HG02678 (cell line): ENCODE measurements around the gene ATL3.
"Not testable (repeated sequence)": the region's sequence is repeated elsewhere in the genome, so short reads cannot be mapped to it uniquely, and the experiment has no call there.

Source experiments
- ATAC-seq: cut with Tn5 transposase; IDR thresholded peaks from one replicate; pipeline ENCODE4 v1.9.1; 2021; ENCODE audit warnings: mild to moderate bottlenecking, moderate library complexity; ENCODE audit not compliant: unreplicated experiment

Gene ATL3

GRCh38 chr11:63623513-63624140 is 47.5 kb downstream of the ATL3 start:
- no peak for ATAC-seq

DNA sequence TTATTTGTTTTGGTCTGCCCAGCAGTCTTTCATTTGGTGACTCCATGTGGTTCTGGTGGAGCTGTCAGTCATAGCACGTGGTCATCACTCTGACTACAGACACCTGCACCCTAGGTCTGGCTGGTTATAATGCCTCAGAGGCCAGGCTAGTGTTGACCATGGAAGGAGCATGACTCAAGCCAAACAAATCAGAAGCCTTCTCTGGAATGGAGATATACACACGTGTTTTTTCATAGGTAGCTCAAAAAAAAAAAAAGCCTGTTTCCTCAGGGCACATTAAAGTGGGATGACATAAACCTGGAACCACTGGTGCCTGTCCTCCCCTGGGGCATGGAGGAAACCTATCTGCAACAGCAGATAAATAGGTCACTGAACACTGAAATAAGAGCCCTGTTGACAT is 48.9 kb downstream of the ATL3 start:
- ATAC-seq = no peak

GRCh38 chr11:63621071-63621470 is 50.1 kb downstream of the ATL3 start:
- ATAC-seq = no peak

DNA sequence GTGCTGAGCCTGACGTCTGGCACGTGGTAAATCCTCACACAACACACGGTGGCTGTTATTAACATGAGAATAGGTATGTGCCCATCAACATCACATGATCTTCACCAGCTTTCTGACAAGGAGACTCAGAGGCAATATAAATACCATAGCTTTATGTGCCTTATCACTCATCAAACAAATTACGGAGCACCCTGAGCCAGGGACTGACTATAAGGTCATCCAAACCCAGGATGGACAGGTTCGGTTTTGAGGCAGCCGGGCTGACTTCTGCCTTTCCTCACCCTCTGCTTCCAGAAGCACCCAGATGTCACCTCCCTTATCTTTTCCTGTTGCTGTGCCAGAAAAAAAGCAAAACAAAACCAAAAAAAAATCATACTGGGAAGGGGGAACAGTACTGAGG is 51.2 kb downstream of the ATL3 start:
- no peak for ATAC-seq

- not testable (repeated sequence) for ATAC-seq
Measured at GRCh38 chr11:63617686-63618085, 53.5 kb downstream of the ATL3 start.

GRCh38 chr11:63616953-63617352 is 54.2 kb downstream of the ATL3 start:
- no peak for ATAC-seq

DNA sequence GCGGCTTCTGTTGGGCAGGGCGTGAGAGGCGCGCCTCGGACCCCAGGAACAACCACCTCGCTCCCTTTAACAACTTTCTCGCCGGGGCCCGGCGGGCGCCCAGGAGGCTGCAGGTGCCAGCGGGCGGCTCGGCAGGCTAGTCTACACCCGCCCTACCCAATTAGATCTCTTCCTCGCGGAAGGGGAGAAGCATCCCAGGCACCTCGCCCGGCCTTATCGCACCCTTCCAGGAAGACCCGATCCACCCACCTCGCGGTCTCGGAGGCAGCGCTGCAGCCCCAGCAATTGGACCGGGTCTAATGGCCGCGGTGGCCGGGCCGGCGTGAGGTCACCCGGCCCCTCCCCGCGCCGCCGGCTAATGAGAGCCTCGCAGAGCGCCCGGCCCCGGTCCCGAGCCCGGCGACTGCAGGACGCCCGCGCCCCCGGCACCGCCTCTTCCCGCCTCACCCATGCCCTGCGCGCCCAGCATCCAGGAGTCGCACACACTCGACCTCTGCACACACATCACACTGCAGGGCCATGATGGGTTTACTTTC is 57.0 kb downstream of the ATL3 start, which contains the start of gene PLAAT3:
TSS of gene PLAAT3 (minus strand) at position 298 of the 536 bp plus-strand sequence. CDS start 419 bp downstream, outside the sequence.
- no peak for ATAC-seq

- no peak for ATAC-seq
Measured at GRCh38 chr11:63613517-63614135, 57.5 kb downstream of the ATL3 start.

- ATAC-seq = no peak
Measured at GRCh38 chr11:63612181-63612580, 59.0 kb downstream of the ATL3 start.

DNA sequence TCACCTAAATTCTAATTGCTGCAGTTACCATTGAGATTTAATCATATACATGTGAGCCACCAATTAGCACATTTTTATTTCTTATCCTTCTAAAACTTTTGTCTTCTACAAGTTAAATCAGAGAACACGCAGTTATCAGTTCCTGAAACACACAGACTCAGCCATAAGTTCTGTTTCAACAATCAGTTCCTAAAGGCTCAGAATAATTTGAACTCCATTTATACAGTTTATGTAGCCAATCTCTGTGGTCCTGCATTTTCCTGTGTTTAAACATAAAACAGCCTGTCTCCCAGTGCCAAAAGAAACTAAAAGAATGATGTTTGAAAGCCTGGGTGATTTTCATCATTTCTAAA is 59.8 kb downstream of the ATL3 start:
- ATAC-seq = no peak

DNA sequence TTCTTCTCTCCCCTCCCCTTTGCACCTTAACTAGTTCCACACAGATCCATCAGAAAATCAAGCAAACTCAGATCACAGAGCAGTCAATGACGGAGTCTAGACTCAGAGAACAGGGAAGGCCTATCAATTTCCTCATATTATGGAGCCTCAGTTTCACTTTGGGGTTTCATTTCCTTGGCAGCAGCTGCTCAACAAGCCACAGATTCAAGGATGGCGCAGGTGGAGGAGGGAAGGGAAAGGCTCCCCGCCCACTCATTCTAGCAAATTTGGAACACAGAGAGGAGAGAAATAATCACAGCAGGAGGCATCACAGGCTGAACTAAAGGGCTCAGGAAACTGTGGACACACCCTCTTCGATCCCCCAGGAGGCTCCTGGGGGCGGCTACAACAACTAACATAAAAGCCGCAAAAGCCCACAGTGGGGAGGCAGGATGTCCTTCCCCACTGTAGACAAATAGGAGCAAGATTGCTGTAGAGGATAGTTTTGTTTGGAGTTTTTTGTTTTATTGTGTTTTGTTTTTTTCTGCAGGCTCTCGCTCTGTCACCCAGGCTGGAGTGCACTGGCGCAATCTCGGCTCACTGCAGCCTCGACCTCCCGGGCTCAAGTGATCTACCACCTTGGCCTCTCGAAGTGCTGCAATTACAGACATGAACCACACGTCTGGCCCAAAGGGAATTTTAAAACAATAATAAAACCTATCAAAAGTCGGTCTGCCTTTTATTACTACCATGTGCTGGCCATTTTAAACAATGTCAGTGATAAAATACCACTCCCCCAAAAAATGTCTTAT is 60.4 kb downstream of the ATL3 start:
- ATAC-seq = no peak

GRCh38 chr11:63609971-63610580 is 61.1 kb downstream of the ATL3 start:
- ATAC-seq = no peak

DNA sequence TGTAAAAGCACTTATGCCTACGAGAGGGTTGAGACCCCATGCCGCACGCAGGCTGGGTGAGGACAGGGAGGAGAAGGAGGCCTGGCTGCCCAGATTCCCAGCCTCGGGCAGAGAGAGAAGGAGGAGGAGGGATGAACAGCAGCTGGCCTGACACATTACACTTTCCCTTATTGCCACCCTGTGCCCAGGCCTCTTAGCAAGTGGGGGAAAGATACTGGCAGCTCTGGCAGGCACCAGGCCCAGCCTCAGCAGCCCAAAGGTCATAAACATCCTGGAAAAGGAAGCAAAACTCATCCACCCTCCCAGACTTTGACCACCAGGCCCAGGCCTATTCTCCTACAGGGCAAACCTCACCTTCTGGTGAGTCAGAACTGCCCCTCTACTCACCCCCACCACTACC is 61.6 kb downstream of the ATL3 start:
- no peak for ATAC-seq

- ATAC-seq = no peak
Measured at GRCh38 chr11:63608353-63609345, 62.5 kb downstream of the ATL3 start.

DNA sequence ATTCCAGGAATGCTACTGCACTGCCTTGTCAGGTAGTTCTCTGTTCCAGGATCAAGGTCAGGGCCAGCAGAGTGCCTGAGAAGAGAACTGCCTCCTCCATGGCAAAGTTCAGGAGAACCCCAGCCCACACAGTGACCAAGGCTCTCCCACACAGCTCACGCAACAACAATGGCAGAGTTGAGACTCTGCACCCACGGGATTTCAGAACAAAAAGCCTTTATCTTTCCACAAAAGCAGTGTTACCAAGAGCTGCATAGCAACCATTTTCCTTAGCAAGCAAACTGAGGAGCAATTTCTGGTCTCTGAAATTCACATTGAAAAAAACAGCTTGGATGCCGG is 68.0 kb downstream of the ATL3 start:
- no peak for ATAC-seq

DNA sequence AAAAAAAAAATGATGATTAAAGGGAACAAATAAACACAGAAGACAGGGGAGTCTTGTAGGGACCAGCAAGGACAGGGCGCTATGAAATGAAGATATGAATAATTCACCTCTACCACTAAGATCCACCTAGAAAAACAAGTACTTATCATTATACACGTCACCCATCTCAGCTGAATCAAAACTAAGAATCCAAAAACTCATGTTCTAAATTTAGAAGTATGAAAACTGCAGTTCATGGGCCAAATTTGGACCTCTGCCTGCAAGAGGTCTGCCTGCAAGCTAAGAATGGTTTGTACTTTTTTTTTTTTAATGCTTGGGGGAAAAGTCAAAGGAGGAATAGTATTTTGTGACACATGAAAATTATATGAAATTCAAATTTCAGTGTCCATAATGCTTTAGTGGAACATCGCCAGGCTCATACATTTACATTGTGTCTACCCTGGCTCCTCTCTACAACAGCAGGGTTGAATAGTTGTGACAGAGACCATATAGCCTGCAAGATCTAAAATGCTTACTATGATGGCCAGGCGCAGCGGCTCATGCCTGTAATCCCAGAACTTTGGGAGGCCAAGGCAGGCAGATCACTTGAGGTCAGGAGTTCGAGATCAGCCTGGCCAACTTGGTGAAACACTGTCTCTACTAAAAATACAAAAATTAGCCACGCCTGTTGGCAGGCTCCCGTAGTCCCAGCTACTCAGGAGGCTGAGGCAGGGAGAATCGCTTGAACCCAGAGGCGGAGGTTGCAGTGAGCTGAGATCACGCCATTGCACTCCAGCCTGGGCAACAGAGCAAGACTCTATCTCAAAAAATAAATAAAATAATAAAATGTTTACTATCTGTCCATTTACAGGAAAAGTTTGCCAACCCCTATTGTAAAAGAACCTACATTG is 68.6 kb downstream of the ATL3 start:
- not testable (repeated sequence) for ATAC-seq

DNA sequence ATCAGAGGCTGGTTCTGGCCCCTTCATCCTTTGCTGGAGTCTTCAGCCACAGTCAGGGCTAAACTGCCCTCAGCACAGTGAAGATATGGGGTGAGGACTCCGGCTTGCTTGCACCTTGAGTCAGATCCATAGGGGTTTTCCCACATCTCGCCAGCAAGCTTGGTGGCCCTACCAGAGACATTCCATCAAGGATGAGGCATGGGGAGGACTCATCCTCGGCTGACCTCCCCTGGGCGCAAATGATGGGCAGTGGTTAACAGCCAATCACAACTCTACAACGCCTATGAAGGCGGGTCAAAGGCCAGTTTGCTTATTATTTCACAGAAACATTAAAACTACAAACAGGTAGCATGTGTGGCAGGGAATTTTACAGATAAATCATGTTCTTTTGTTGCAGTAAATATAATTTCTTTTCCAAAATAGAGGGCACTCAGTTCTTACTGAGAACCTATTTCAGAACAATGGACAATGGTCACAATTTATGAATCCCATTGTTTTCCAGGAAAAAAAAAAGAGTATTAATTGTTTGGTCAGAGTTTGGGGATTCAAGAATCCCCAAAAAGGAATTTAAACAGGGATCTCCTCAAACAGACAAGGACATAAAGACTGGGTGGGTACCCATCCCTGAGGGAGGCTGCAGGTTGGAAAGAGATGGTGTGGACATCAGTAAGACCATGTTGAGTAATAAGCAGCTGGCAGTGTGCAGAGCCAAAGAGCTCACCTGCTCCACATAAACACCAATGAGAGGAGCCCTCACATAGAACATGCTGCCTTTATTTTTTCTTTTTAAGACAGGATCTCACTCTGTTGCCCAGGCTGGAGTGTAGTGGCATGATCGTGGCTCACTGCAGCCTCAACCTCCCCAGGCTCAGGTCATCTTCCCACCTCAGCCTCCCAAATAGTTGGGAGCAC is 71.7 kb downstream of the ATL3 start:
- ATAC-seq = no peak

DNA sequence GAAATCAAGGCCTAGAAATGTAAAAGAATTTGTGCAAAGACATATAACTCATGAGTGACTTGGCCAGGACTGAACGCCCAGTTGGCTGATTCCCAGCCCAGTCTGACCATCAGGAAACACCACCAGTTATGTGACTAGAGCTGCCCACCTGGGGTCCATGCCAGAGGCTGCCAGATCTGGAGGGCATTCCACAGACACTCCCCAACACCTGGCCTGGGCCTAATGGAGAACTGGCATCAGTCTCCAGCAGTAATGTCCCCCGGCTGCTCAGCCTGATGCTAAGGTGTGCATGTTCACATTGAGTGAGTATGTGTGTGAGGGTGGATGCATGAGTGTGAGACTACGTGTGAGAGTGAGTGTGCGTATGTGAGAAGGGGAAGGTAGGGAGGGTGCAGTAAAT is 72.6 kb downstream of the ATL3 start:
- ATAC-seq = no peak
